ENCODE data around the gene NANOG. TPM values are rescaled to one million over a fixed set of nuclear protein-coding genes. Genes with fewer than 3 reads are reported as not detected.

The NANOG gene
- total and polyA plus RNA-seq, 2 of the 8 experiments (the other 6 are each of a cell fraction or from before 2014, with no cell fraction given), result 53.7 to 231 TPM

DNA sequence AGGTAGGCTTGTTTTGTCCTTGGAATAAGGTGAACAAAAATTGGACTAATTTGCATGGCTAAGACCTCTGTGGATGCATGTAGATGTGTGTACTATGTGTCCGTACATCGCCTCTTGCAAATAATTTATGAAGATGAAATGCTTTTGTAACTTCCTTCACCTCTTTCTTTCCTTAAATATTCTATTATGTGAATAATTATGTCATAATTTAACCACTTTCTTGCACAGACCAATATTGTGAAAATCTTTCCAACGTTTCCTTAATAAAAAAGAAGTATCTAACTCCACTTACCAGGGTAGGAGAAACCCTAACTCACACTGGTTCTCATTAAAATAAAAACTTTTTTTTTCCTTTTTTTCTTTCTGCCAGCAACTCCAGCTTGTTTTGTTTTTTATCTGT is 4.0 kb downstream of the NANOG start:
- Histone ChIP-seq H4K5ac (ENCODE audit: insufficient read length, low read depth, low read length) (no peak overlapping the region), H3K4me2 (ENCODE audit: insufficient read depth in 1 of 2, low read depth in 2 of 2, low read length in 2 of 2) (peak overlapping the region in 1 of 2 experiments; percentile 72; a peak in 1 of 4 replicates), H2AK5ac (ENCODE audit: low read depth, low read length) (no peak overlapping the region), H3K27ac (ENCODE audit: low read depth, low read length) (no peak overlapping the region), H4K20me1 (replicated peaks in 1 of 2; ENCODE audit: control insufficient read depth in 1 of 2, insufficient read depth in 2 of 2, low read length in 2 of 2) (peaks cover 0 to 2% of the 10 kb centered on the region in 2 experiments), H2BK5ac (ENCODE audit: low read depth, low read length) (no peak overlapping the region), H3K9me3 (ENCODE audit: insufficient read depth in 2 of 2, low read depth in 1 of 2, low read length in 1 of 2) (no peaks in the 10 kb centered on the region), H3K56ac (replicated peaks; ENCODE audit: insufficient read length, low read depth, low read length) (no peak overlapping the region), H4K91ac (replicated peaks; ENCODE audit: insufficient read length, low read length) (no peak overlapping the region), H3K18ac (ENCODE audit: extremely low read depth, low read length) (no peak overlapping the region), H2BK12ac (ENCODE audit: low read depth, low read length) (no peak overlapping the region), H3K79me1 (ENCODE audit: low read depth, low read length) (0 out of 2 replicates have a peak, but pooled peaks cover 3% of the 10 kb centered on the region), H3K4me3 (ENCODE audit: extremely low read depth in 1 of 4, insufficient read depth in 2 of 4, low read depth in 3 of 4, low read length in 4 of 4) (no peak overlapping the region), H3K36me3 (ENCODE audit: control insufficient read depth in 2 of 4, insufficient read depth in 4 of 4, low read length in 3 of 4) (peaks cover 5 to 48% (median 19%) of the 10 kb centered on the region in 4 experiments; a peak in 7 of 8 replicates), H2BK15ac (ENCODE audit: low read length) (no peak overlapping the region), H4K8ac (ENCODE audit: extremely low read depth, insufficient read depth, low read length) (no peak overlapping the region), H3K9ac (replicated peaks in 1 of 4; ENCODE audit: extremely low read depth in 1 of 4, low read depth in 3 of 4, low read length in 3 of 4) (no peak overlapping the region), H3K4ac (replicated peaks; ENCODE audit: insufficient read length, low read depth, low read length) (no peak overlapping the region), H2BK20ac (ENCODE audit: low read length) (no peak overlapping the region), H3K4me1 (replicated peaks in 1 of 4; ENCODE audit: control insufficient read depth in 3 of 4, insufficient read depth in 4 of 4, low read length in 3 of 4) (peaks cover 6 to 21% (median 12%) of the 10 kb centered on the region in 4 experiments), H3K79me2 (ENCODE audit: control insufficient read depth in 1 of 2, insufficient read depth in 2 of 2, low read length in 2 of 2) (peaks cover 15 to 54% of the 10 kb centered on the region in 2 experiments), H3K14ac (ENCODE audit: insufficient read length) (no peak overlapping the region), H3K23ac (ENCODE audit: insufficient read length) (no peak overlapping the region), H2BK120ac (replicated peaks; ENCODE audit: low read depth, low read length) (no peak overlapping the region), H3K23me2 (ENCODE audit: low read depth, low read length) (peaks cover 6% of the 10 kb centered on the region; the same call in 1 of the 2 replicates), H2AFZ (ENCODE audit: low read length) (no peak overlapping the region), H3K27me3 (replicated peaks in 1 of 4; ENCODE audit: control insufficient read depth in 3 of 4, extremely low read depth in 1 of 4, insufficient read depth in 3 of 4, low read length in 3 of 4) (no peaks in the 10 kb centered on the region)
- TF ChIP-seq CEBPB (IDR thresholded peaks at IDR 0.05; ENCODE audit: low read depth, low read length), result no peak
- TF ChIP-seq HDAC6 (IDR thresholded peaks at IDR 0.05; ENCODE audit: low read depth, low read length), result no peak
- FAIRE-seq, result no peak
- WGBS, 2 experiments (ENCODE audit: extremely low coverage in 1 of 2, insufficient coverage in 1 of 2, insufficient read length in 1 of 2, insufficient replicate concordance in 2 of 2, low coverage in 1 of 2, low lambda C conversion rate in 2 of 2, missing lambda C conversion rate in 1 of 2), result 89% methylated on average over 3 of the region's 3 CpGs; no CpG with 5 or more reads in 1 of the 2 experiments
- DNase-seq (ENCODE audit: low read depth in 1 of 2, low spot score in 2 of 2), result no peak
- ChIA-PET CTCF (ENCODE audit: partially characterized antibody) (interaction anchor here (0.6 to 1.7 kb wide), 3 partner anchors 14 to 115 kb away, joined by 3 to 4 read pairs (median 3); no protein-coding TSS in a partner anchor), POLR2A (ENCODE audit: partially characterized antibody) (no interaction called here)

Measured in H1 (cell line).